ENCODE measurements around the gene CACFD1.

Gene CACFD1

DNA sequence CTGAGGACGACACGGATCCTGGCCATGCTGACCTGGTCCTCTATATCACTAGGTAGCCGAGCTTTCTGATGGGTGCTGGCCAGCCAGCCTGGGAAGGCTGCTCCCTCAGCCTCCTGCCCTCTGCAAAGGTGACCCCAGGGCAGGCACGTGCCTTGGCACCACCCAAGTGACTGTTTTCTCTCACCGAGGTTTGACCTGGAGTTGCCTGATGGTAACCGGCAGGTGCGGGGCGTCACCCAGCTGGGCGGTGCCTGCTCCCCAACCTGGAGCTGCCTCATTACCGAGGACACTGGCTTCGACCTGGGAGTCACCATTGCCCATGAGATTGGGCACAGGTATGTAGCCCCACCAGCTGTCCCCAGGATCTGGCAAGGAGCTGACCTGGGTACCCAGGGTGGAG is 33.8 kb upstream of the CACFD1 start:
- TF ChIP-seq ZNF384 (IDR thresholded peaks at IDR 0.05): no peak
- no peak for TF ChIP-seq L3MBTL2 (conservative IDR thresholded peaks at IDR 0.05)
- CTCF ChIA-PET: no interaction called here
- POLR2A ChIA-PET: interaction anchor here (1.5 kb wide), 1 partner anchor 51 kb away, joined by 5 read pairs; no protein-coding TSS in a partner anchor
- DNase-seq (ENCODE audit: extremely low spot score): no peak

DNA sequence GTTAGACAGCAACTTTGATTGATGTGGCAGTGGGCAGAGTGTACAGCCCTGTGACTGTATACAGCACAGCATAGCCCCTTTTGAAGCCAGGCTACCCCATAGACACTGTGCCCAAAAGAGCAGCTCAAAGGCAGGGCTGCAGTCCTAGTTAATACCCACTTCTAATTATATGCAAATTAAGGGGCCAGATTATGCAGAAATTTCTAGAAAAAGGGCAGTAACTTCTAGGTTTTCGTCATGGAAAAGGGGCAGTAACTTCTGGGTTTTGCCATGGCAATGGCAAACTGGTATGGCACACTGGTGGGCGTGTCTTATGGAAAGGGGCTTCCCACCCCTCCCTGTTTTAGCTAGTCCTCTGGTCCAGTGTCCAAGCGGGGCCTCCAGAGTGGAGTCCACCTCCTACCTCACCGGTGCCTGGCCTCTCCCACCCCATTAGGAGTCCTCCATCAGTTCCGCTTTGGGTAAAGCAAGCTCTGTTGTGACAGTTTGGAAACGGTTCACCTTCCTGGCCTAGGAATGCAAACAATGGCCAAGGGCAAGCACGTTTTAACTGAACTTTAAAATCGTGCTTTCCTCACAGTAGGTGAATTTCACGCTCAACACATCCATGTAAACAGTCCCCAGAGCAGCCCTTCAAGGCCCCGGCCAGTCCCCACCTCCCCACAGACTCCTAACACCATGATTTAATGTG is 32.0 kb upstream of the CACFD1 start:
- TF ChIP-seq L3MBTL2 (conservative IDR thresholded peaks at IDR 0.05): no peak
- no peak for TF ChIP-seq FOXA1 (IDR thresholded peaks at IDR 0.05)
- TF ChIP-seq, protein P1, sequence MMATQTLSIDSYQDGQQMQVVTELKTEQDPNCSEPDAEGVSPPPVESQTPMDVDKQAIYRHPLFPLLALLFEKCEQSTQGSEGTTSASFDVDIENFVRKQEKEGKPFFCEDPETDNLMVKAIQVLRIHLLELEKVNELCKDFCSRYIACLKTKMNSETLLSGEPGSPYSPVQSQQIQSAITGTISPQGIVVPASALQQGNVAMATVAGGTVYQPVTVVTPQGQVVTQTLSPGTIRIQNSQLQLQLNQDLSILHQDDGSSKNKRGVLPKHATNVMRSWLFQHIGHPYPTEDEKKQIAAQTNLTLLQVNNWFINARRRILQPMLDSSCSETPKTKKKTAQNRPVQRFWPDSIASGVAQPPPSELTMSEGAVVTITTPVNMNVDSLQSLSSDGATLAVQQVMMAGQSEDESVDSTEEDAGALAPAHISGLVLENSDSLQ (IDR thresholded peaks at IDR 0.05): no peak
- no peak for TF ChIP-seq HDGF (IDR thresholded peaks at IDR 0.05; ENCODE audit: borderline replicate concordance)
- no peak for TF ChIP-seq FOXK2 (IDR thresholded peaks at IDR 0.05)
- no peak for TF ChIP-seq FOXM1 (IDR thresholded peaks at IDR 0.05; ENCODE audit: borderline replicate concordance)
- ChIA-PET CTCF (no interaction called here), POLR2A (no interaction called here)
- no peak for DNase-seq (ENCODE audit: extremely low spot score)

DNA sequence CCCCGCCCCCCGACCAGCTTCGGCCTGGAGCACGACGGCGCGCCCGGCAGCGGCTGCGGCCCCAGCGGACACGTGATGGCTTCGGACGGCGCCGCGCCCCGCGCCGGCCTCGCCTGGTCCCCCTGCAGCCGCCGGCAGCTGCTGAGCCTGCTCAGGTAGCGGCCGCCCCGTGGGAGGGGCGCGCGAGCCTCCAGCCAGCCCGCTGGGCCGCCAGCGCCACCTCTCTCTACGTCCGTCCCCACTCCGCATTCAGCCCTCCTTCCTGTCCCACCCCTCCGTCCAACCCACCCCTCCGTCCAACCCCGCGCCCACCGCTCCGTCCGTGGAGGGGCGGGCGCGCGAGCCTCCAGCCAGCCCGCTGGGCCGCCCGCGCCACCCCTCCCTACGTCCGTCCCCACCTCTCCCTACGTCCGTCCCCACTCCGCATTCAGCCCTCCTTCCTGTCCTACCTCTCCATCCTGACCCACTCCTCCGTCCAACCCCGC is 31.1 kb upstream of the CACFD1 start:
- TF ChIP-seq, protein P1 (IDR thresholded peaks at IDR 0.05): no peak
- TF ChIP-seq FOXA1 (IDR thresholded peaks at IDR 0.05): no peak
- no peak for TF ChIP-seq LEF1 (IDR thresholded peaks at IDR 0.05; ENCODE audit: borderline replicate concordance)
- no peak for TF ChIP-seq ELF4 (IDR thresholded peaks at IDR 0.05)
- no peak for TF ChIP-seq ARNT (IDR thresholded peaks at IDR 0.05)
- no peak for TF ChIP-seq CTBP1 (IDR thresholded peaks at IDR 0.05; ENCODE audit: borderline replicate concordance)
- no peak for TF ChIP-seq FOXK2 (IDR thresholded peaks at IDR 0.05)
- no peak for TF ChIP-seq BHLHE40 (IDR thresholded peaks at IDR 0.05; ENCODE audit: borderline replicate concordance)
- TF ChIP-seq SP1 (IDR thresholded peaks at IDR 0.05): no peak
- no peak for TF ChIP-seq ZNF384 (IDR thresholded peaks at IDR 0.05)
- ChIA-PET CTCF (no interaction called here), POLR2A (no interaction called here)
- no peak for DNase-seq (ENCODE audit: extremely low spot score)

DNA sequence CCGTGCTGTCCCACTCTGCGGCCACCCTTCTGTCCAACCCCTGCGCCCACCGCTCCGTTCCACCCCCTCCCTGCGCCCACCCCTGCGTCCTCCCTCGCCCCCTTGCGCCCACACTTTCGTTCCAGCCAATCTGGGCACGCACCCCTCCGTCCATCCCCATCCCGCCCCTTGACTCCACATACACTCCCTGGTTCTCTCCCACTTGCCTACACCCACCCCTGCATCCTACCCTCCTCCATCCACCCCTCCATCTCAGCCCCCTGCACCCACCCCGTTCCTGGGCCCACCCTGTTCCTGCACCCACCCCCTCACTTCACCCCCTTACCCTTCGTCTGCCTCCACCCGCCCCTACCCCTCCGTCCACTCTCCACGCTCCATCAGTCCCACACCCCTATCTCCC is 30.6 kb upstream of the CACFD1 start:
- ChIA-PET CTCF (no interaction called here), POLR2A (no interaction called here)
- TF ChIP-seq SP1 (IDR thresholded peaks at IDR 0.05) (no peak), CTBP1 (IDR thresholded peaks at IDR 0.05; ENCODE audit: borderline replicate concordance) (no peak), LEF1 (IDR thresholded peaks at IDR 0.05; ENCODE audit: borderline replicate concordance) (no peak), FOXA1 (IDR thresholded peaks at IDR 0.05) (no peak), ZNF384 (IDR thresholded peaks at IDR 0.05) (no peak), FOXK2 (IDR thresholded peaks at IDR 0.05) (no peak), FOXM1 (IDR thresholded peaks at IDR 0.05; ENCODE audit: borderline replicate concordance) (no peak), NFRKB (IDR thresholded peaks at IDR 0.05) (no peak), TARDBP (IDR thresholded peaks at IDR 0.05) (no peak), L3MBTL2 (conservative IDR thresholded peaks at IDR 0.05) (no peak), ARNT (IDR thresholded peaks at IDR 0.05) (no peak), SUZ12 (IDR thresholded peaks at IDR 0.05) (no peak), HDGF (IDR thresholded peaks at IDR 0.05; ENCODE audit: borderline replicate concordance) (no peak), BHLHE40 (IDR thresholded peaks at IDR 0.05; ENCODE audit: borderline replicate concordance) (no peak), ELF4 (IDR thresholded peaks at IDR 0.05) (no peak)
- TF ChIP-seq, protein P1 (IDR thresholded peaks at IDR 0.05): no peak
- DNase-seq (ENCODE audit: extremely low spot score): no peak

DNA sequence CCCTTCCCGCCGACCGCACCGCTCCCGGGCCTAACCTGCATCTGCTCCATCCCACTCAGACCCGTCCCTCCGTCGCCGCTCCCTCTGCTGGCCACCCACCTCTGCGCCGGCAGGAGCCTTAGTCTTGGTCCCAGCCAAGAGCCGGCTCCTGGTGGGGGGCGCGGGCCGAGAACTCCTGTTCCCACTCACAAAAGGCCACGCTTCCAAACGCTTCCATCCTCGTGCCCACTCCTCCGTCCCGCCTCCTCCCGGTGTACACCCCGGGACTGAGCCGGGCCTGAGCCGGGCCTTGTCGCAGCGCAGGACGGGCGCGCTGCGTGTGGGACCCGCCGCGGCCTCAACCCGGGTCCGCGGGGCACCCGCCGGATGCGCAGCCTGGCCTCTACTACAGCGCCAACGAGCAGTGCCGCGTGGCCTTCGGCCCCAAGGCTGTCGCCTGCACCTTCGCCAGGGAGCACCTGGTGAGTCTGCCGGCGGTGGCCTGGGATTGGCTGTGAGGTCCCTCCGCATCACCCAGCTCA is 30.1 kb upstream of the CACFD1 start:
- TF ChIP-seq SP1 (IDR thresholded peaks at IDR 0.05) (no peak), ELF4 (IDR thresholded peaks at IDR 0.05) (no peak), NFRKB (IDR thresholded peaks at IDR 0.05) (no peak), FOXK2 (IDR thresholded peaks at IDR 0.05) (no peak), CTBP1 (IDR thresholded peaks at IDR 0.05; ENCODE audit: borderline replicate concordance) (no peak), BHLHE40 (IDR thresholded peaks at IDR 0.05; ENCODE audit: borderline replicate concordance) (no peak), ZNF384 (IDR thresholded peaks at IDR 0.05) (no peak), HDGF (IDR thresholded peaks at IDR 0.05; ENCODE audit: borderline replicate concordance) (no peak), TARDBP (IDR thresholded peaks at IDR 0.05) (no peak), L3MBTL2 (conservative IDR thresholded peaks at IDR 0.05) (no peak), LEF1 (IDR thresholded peaks at IDR 0.05; ENCODE audit: borderline replicate concordance) (no peak), SUZ12 (IDR thresholded peaks at IDR 0.05) (no peak), FOXA1 (IDR thresholded peaks at IDR 0.05) (no peak), ARNT (IDR thresholded peaks at IDR 0.05) (no peak), FOXM1 (IDR thresholded peaks at IDR 0.05; ENCODE audit: borderline replicate concordance) (no peak)
- TF ChIP-seq, protein P1 (IDR thresholded peaks at IDR 0.05): no peak
- no peak for DNase-seq (ENCODE audit: extremely low spot score)
- CTCF ChIA-PET: no interaction called here
- POLR2A ChIA-PET: no interaction called here

DNA sequence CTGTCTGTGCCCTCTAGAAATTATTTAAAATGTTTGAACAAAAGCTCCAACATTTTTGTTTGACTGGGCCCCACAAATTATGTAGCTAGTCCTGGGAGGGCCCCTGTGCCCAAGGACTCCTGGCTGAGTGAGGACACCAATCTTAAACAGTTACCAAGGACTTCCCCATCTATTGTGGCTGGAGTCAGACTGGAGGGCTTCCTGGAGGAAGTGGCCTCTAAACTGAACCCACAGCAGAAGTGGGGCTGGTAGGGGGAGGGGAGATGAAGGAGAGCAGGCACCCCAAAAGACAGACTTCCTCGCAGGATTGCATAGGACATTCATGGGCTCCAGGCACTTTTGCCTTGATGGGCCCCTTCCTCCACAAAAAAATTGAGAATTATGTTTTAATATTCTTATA is 29.5 kb upstream of the CACFD1 start:
- POLR2A ChIA-PET: no interaction called here
- no peak for DNase-seq (ENCODE audit: extremely low spot score)
- CTCF ChIA-PET: no interaction called here
- TF ChIP-seq BHLHE40 (IDR thresholded peaks at IDR 0.05; ENCODE audit: borderline replicate concordance) (no peak), SUZ12 (IDR thresholded peaks at IDR 0.05) (no peak)

Data from HEK293T (cell line).